Measurements from ENCODE around the gene SPOCK2.
A peak's percentile ranks its signal among the peaks of the same experiment; 100 is the strongest.

SPOCK2 gene

GRCh38 chr10:72062832-72063702 is 25.3 kb downstream of the SPOCK2 start:
- no peak overlapping the region for H3K4me3 ChIP-seq (ENCODE audit: low read depth, low read length)
- in situ Hi-C loops (cut with HindIII; ENCODE audit: low sequenced_read_pairs) = no loop called here
- no peak for TF ChIP-seq CTCF (IDR thresholded peaks at IDR 0.05; ENCODE audit: low read depth, low read length)
- no peak for DNase-seq (ENCODE audit: low read depth, low spot score)

- in situ Hi-C loops (cut with HindIII; ENCODE audit: low sequenced_read_pairs) = no loop called here
- no peak for DNase-seq (ENCODE audit: low read depth, low spot score)
- TF ChIP-seq CTCF (IDR thresholded peaks at IDR 0.05; ENCODE audit: low read depth, low read length) = no peak
- H3K4me3 ChIP-seq (ENCODE audit: low read depth, low read length) = no peak overlapping the region
Measured at GRCh38 chr10:72062382-72062781, 26.0 kb downstream of the SPOCK2 start.

GRCh38 chr10:72061930-72062329 is 26.4 kb downstream of the SPOCK2 start:
- in situ Hi-C loops (cut with HindIII; ENCODE audit: low sequenced_read_pairs) = no loop called here
- no peak for TF ChIP-seq CTCF (IDR thresholded peaks at IDR 0.05; ENCODE audit: low read depth, low read length)
- H3K4me3 ChIP-seq (ENCODE audit: low read depth, low read length) = no peak overlapping the region
- no peak for DNase-seq (ENCODE audit: low read depth, low spot score)

- in situ Hi-C loops (cut with HindIII; ENCODE audit: low sequenced_read_pairs) = no loop called here
- TF ChIP-seq CTCF (IDR thresholded peaks at IDR 0.05; ENCODE audit: low read depth, low read length) = peak; percentile 35
- H3K4me3 ChIP-seq (ENCODE audit: low read depth, low read length) = no peak overlapping the region
- DNase-seq (ENCODE audit: low read depth, low spot score) = no peak
Measured at GRCh38 chr10:72061491-72061890, 26.9 kb downstream of the SPOCK2 start.

GRCh38 chr10:72059843-72060822 is 28.2 kb downstream of the SPOCK2 start:
- in situ Hi-C loops (cut with HindIII; ENCODE audit: low sequenced_read_pairs) = no loop called here

More at GRCh38 chr10:72059843-72060822, 28.2 kb downstream of the SPOCK2 start:
- TF ChIP-seq CTCF (IDR thresholded peaks at IDR 0.05; ENCODE audit: low read depth, low read length) = no peak
- no peak for DNase-seq (ENCODE audit: low read depth, low spot score)
- H3K4me3 ChIP-seq (ENCODE audit: low read depth, low read length) = no peak overlapping the region
